Mesenchymal stem cell (in vitro differentiated cells and primary cell): ENCODE measurements around the gene ZFP36.

ENCODE experiments used
- DNase-seq: peaks from one replicate; pipeline ENCODE4 v3.0.0-alpha.2; 2013
- H2AFZ ChIP-seq: one replicate; pipeline ENCODE4 v1.6.1; 2013; ENCODE audit warnings: low read depth, mild to moderate bottlenecking, control low read depth, inconsistent platforms, low read length, moderate library complexity
- H2AK5ac ChIP-seq: 2 replicates; pipeline ENCODE4 v1.6.1; 2013; ENCODE audit warnings: low read length, moderate library complexity, mild to moderate bottlenecking, inconsistent platforms; ENCODE audit not compliant: severe bottlenecking
- H2BK120ac ChIP-seq: one replicate; pipeline ENCODE4 v1.6.1; 2013; ENCODE audit warnings: low read depth, mild to moderate bottlenecking, inconsistent platforms, low read length, moderate library complexity
- H2BK12ac ChIP-seq, 2 experiments: one replicate each; pipeline ENCODE4 v1.6.1; 2013; ENCODE audit warnings: inconsistent platforms in 2 of 2, low read length in 2 of 2, mild to moderate bottlenecking in 2 of 2, moderate library complexity in 2 of 2, control low read depth in 1 of 2
- H2BK15ac ChIP-seq: one replicate; pipeline ENCODE4 v1.6.1; 2013; ENCODE audit warnings: mild to moderate bottlenecking, low read depth, inconsistent platforms; ENCODE audit not compliant: poor library complexity, severe bottlenecking
- H2BK5ac ChIP-seq: 2 replicates; pipeline ENCODE4 v1.6.1; 2013; ENCODE audit warnings: low read depth, mild to moderate bottlenecking, low read length, control low read depth, inconsistent platforms; ENCODE audit not compliant: poor library complexity, severe bottlenecking
- H3K14ac ChIP-seq, 2 experiments: one replicate each; pipeline ENCODE4 v1.6.1; 2013; ENCODE audit warnings: inconsistent platforms in 2 of 2, low read length in 2 of 2, control low read depth in 1 of 2, mild to moderate bottlenecking in 1 of 2, moderate library complexity in 1 of 2
- H3K18ac ChIP-seq, 2 experiments: one replicate each; pipeline ENCODE4 v1.6.1; 2013; ENCODE audit warnings: inconsistent platforms in 2 of 2, low read length in 2 of 2, control low read depth in 1 of 2, low read depth in 1 of 2, mild to moderate bottlenecking in 1 of 2
- H3K23ac ChIP-seq, 2 experiments: one replicate each; pipeline ENCODE4 v1.6.1; 2013; ENCODE audit warnings: inconsistent platforms in 2 of 2, low read length in 2 of 2, mild to moderate bottlenecking in 2 of 2, moderate library complexity in 2 of 2, control low read depth in 1 of 2
- H3K27ac ChIP-seq: 2 replicates; pipeline ENCODE4 v1.5.1; 2013; ENCODE audit warnings: mild to moderate bottlenecking, moderate library complexity, low read length, control low read depth, inconsistent platforms; ENCODE audit not compliant: poor library complexity, severe bottlenecking
- H3K27me3 ChIP-seq, 2 experiments: 2 replicates each; pipeline versions ENCODE4 v1.6.1 to v1.7.0; 2013; ENCODE audit warnings: low read length in 2 of 2, mild to moderate bottlenecking in 2 of 2, moderate library complexity in 2 of 2, control low read depth in 1 of 2, inconsistent platforms in 1 of 2; ENCODE audit not compliant: control insufficient read depth in 1 of 2, insufficient read depth in 1 of 2
- H3K36me3 ChIP-seq, 2 experiments: 2 replicates each; pipeline versions ENCODE4 v1.6.1 to v1.7.0; 2013; ENCODE audit warnings: low read length in 2 of 2, control low read depth in 1 of 2, inconsistent platforms in 1 of 2, low read depth in 1 of 2, mild to moderate bottlenecking in 1 of 2; ENCODE audit not compliant: insufficient read depth in 2 of 2, control insufficient read depth in 1 of 2
- H3K4ac ChIP-seq, 2 experiments: one replicate each; pipeline ENCODE4 v1.6.1; 2013; ENCODE audit warnings: inconsistent platforms in 2 of 2, low read length in 2 of 2, mild to moderate bottlenecking in 2 of 2, moderate library complexity in 2 of 2, control low read depth in 1 of 2, low read depth in 1 of 2
- H3K4me1 ChIP-seq: 2 replicates; pipeline ENCODE4 v1.6.1; 2013; ENCODE audit warnings: low read depth, low read length, control low read depth; ENCODE audit not compliant: control insufficient read depth, insufficient read depth
- H3K4me2 ChIP-seq: 2 replicates; pipeline ENCODE4 v1.6.1; 2013; ENCODE audit warnings: low read length, mild to moderate bottlenecking, inconsistent platforms; ENCODE audit not compliant: poor library complexity, severe bottlenecking
- H3K4me3 ChIP-seq, 2 experiments: 2 replicates each; pipeline versions ENCODE4 v1.5.1 to v1.7.0; 2013; ENCODE audit warnings: low read length in 2 of 2, mild to moderate bottlenecking in 2 of 2, control low read depth in 1 of 2, low read depth in 1 of 2; ENCODE audit not compliant: insufficient read depth in 1 of 2
- H3K79me1 ChIP-seq: replicated peaks from 2 replicates; pipeline ENCODE4 v1.6.1; 2013; ENCODE audit warnings: mild to moderate bottlenecking, control low read depth, low read length, inconsistent platforms; ENCODE audit not compliant: poor library complexity, severe bottlenecking
- H3K9ac ChIP-seq: 2 replicates; pipeline ENCODE4 v1.7.0; 2013; ENCODE audit warnings: mild to moderate bottlenecking, low read length, moderate library complexity
- H3K9me3 ChIP-seq: 2 replicates; pipeline ENCODE4 v1.7.0; 2013; ENCODE audit warnings: mild to moderate bottlenecking, low read length; ENCODE audit not compliant: control insufficient read depth
- H4K8ac ChIP-seq: one replicate; pipeline ENCODE4 v1.6.1; 2013; ENCODE audit warnings: inconsistent platforms, mild to moderate bottlenecking, low read length, moderate library complexity
- H4K91ac ChIP-seq: one replicate; pipeline ENCODE4 v1.6.1; 2013; ENCODE audit warnings: mild to moderate bottlenecking, low read length, inconsistent platforms
- WGBS: methylation state at CpG from one replicate; pipeline ENCODE4 v1.1.7; 2013; ENCODE audit warnings: mixed read lengths; 5-methylcytosine and 5-hydroxymethylcytosine counted together

Gene ZFP36

DNA sequence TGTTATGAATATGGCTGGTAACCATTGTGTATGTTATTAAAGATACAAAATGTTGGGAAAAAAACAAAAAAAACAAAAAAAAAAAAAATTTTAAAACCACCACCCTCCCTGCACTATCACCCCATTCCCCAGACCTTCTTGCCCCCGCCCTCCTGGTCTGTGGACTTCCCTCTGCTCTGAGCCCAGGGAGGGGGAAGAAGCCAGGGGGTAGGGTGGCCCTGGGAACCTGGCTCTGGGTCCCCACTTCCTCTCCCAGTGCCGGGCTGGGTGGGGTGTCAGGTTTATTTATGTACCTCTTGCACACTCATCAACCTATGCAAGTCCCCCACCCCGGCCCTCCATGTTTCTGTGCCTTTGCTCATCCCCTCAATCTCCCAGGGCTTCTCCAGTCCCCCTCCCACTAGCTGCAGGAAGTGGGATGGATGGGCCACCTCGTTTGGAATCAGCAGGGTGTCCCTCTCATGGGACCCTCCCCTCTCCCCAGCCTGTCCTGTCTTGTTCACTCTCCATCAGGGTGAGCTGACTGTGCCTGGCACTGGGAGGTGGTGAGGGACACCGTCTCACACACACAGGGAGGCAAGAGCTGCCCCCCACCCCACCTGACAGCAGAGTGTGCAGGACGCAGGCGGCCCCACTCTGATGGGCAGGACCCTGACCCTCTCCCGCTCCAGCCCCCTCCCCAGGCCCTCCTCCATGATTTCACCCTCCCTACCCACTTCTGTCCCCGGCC is 21.6 kb upstream of the ZFP36 start:
- no peak overlapping the region for H4K91ac ChIP-seq
- no peak overlapping the region for H3K4me3 ChIP-seq
- WGBS: 84% methylated on average over 7 of the region's 9 CpGs
- H2AFZ ChIP-seq: no peak overlapping the region
- H2BK120ac ChIP-seq: no peak overlapping the region
- no peak overlapping the region for H3K4me2 ChIP-seq
- H2BK5ac ChIP-seq: no peak overlapping the region
- no peak overlapping the region for H3K27ac ChIP-seq
- peak overlapping the region; percentile 55 for H4K8ac ChIP-seq
- no peak overlapping the region for H3K18ac ChIP-seq
- no peak overlapping the region for H2BK12ac ChIP-seq
- no peak overlapping the region for H3K4ac ChIP-seq
- H3K23ac ChIP-seq: no peak overlapping the region
- H2BK15ac ChIP-seq: peak overlapping the region; percentile 37
- H2AK5ac ChIP-seq: no peak overlapping the region
- no peak overlapping the region for H3K9ac ChIP-seq
- H3K9me3 ChIP-seq: no peaks in the 10 kb centered on the region
- no peak for DNase-seq
- peaks cover 14% of the 10 kb centered on the region for H3K79me1 ChIP-seq
- H3K27me3 ChIP-seq: no peaks in the 10 kb centered on the region
- H3K4me1 ChIP-seq: peaks cover 13% of the 10 kb centered on the region
- H3K36me3 ChIP-seq: peaks cover 84 to 95% of the 10 kb centered on the region in 2 experiments
- no peak overlapping the region for H3K14ac ChIP-seq

DNA sequence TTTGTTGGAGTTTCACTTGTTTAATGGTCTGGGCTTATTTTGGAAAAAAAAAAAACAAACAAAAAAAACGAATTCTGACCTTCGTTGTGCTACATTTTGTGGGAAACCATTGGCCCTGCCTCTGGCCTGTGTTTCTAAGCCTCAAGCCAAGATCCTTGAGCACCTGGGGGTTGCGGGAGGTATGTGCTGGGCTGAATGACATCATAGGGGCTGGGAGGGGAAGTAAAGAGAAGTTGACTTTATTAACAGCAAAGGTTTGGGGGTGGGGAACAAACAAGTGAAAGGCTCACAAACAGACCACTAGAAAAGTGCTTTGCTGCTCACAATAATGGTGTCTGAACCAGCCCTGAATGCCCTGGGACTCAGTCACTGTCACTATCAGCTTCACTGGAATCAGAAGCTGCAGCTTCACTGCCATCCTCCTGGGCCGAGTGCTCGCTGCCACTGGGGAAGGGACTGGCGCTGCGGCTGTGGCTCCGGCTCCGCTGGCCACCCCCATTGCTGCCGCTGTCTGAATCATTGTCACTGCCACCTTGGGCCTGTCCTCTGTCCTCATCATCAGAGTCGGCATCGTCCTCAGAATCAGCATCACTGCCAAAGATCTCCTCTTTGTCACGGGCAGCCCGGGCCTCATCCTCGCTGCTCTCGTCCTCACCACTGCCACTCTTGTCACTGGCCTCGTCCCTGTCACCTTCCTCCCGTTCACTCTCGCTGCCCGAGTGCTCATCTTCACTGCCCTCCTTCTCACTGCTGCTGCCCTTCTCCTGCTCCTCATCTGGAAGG is 20.8 kb upstream of the ZFP36 start:
- Histone ChIP-seq H3K9me3 (no peaks in the 10 kb centered on the region), H2BK120ac (no peak overlapping the region), H3K4me2 (no peak overlapping the region), H4K91ac (no peak overlapping the region), H3K18ac (no peak overlapping the region), H2BK5ac (no peak overlapping the region), H3K27me3 (no peaks in the 10 kb centered on the region), H4K8ac (no peak overlapping the region), H2AK5ac (no peak overlapping the region), H2BK12ac (no peak overlapping the region), H3K27ac (no peak overlapping the region), H3K36me3 (peaks cover 76 to 87% of the 10 kb centered on the region in 2 experiments), H3K4me1 (peaks cover 15% of the 10 kb centered on the region), H3K79me1 (peaks cover 16% of the 10 kb centered on the region), H2AFZ (no peak overlapping the region), H2BK15ac (no peak overlapping the region), H3K4ac (no peak overlapping the region), H3K9ac (no peak overlapping the region), H3K14ac (no peak overlapping the region), H3K4me3 (no peak overlapping the region), H3K23ac (no peak overlapping the region)
- WGBS: 95% methylated on average over 20 of the region's 20 CpGs
- no peak for DNase-seq

DNA sequence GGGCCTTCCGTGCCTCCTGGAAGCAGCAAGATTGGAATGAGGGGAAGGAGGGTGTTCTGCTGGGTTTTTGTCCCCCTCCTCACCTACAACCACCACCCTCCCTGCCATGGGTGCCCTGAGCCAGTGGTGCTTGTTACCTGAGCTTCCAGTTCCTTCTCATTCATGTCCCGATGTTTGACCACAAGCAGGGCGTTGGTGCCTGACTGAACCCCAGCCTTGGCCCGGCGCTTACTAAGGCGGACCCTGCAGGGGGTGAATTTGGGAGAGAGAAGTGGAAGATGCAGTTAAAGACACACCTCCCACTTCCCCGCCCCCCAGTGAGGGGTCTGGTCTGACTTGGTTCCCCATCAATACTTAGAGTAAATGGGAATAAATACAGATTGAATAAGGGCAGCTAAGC is 20.1 kb upstream of the ZFP36 start:
- 100% methylated on average over 3 of the region's 7 CpGs for WGBS
- H2BK12ac ChIP-seq: no peak overlapping the region
- H4K91ac ChIP-seq: no peak overlapping the region
- no peaks in the 10 kb centered on the region for H3K27me3 ChIP-seq
- no peak overlapping the region for H3K4me3 ChIP-seq
- no peak overlapping the region for H3K14ac ChIP-seq
- no peak overlapping the region for H3K27ac ChIP-seq
- H3K9ac ChIP-seq: no peak overlapping the region
- H2AK5ac ChIP-seq: no peak overlapping the region
- H3K4me2 ChIP-seq: no peak overlapping the region
- no peak for DNase-seq
- no peak overlapping the region for H2AFZ ChIP-seq
- H3K4me1 ChIP-seq: peaks cover 15% of the 10 kb centered on the region
- no peak overlapping the region for H2BK120ac ChIP-seq
- H3K18ac ChIP-seq: no peak overlapping the region
- H2BK15ac ChIP-seq: no peak overlapping the region
- H3K23ac ChIP-seq: no peak overlapping the region
- peaks cover 16% of the 10 kb centered on the region for H3K79me1 ChIP-seq
- H3K4ac ChIP-seq: no peak overlapping the region
- H3K36me3 ChIP-seq: peaks cover 69 to 79% of the 10 kb centered on the region in 2 experiments
- no peak overlapping the region for H4K8ac ChIP-seq
- no peak overlapping the region for H2BK5ac ChIP-seq
- no peaks in the 10 kb centered on the region for H3K9me3 ChIP-seq

DNA sequence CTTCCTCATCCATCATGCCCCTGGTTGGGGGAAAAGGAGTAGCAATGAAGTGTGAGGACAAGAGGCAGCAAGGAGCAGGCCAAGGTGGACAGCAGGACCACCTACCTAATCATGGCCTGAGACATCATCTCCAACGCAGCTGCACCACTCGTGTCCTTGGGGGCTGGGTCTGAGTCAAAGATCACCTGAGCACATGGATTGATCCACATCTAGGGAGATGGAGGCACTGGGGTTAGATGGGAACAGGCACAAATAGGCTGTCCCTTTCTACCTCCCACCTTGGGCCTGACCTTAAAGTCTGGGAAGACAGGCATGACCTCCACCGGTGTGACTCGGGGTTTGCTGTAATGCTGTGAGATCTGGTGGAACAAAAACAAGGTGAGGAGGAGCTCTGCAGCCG is 18.0 kb upstream of the ZFP36 start:
- Histone ChIP-seq H3K4ac (no peak overlapping the region), H3K14ac (no peak overlapping the region), H3K79me1 (peaks cover 25% of the 10 kb centered on the region), H2BK5ac (no peak overlapping the region), H4K8ac (no peak overlapping the region), H3K27me3 (no peaks in the 10 kb centered on the region), H3K18ac (no peak overlapping the region), H3K9ac (no peak overlapping the region), H3K9me3 (no peaks in the 10 kb centered on the region), H2BK12ac (no peak overlapping the region), H2AFZ (no peak overlapping the region), H3K4me2 (no peak overlapping the region), H4K91ac (no peak overlapping the region), H3K4me3 (no peak overlapping the region), H2BK120ac (no peak overlapping the region), H2BK15ac (no peak overlapping the region), H3K36me3 (peaks cover 52 to 67% of the 10 kb centered on the region in 2 experiments), H3K23ac (no peak overlapping the region), H3K27ac (no peak overlapping the region), H2AK5ac (no peak overlapping the region), H3K4me1 (peaks cover 18% of the 10 kb centered on the region)
- no peak for DNase-seq
- 98% methylated on average over 5 of the region's 5 CpGs for WGBS
